ENCODE results near the gene SCUBE1.

GRCh38 chr22:43213962-43214361, 129.2 kb downstream of the SCUBE1 start:
- no peak for TF ChIP-seq EZH2 (IDR thresholded peaks at IDR 0.05; ENCODE audit: insufficient read depth, poor library complexity, severe bottlenecking)
- TF ChIP-seq EZH2phosphoT487 (IDR thresholded peaks at IDR 0.05; ENCODE audit: insufficient read depth, low read depth) = no peak

Measured in GM23248 (cell line).